ENCODE measurements around the gene SHC2. TPM values are rescaled to one million over a fixed set of nuclear protein-coding genes. Genes with fewer than 3 reads are reported as not detected.
"Not testable (repeated sequence)": the region's sequence is repeated elsewhere in the genome, so short reads cannot be mapped to it uniquely, and the experiment has no call there.

SHC2 gene
- total RNA-seq, 2 donors from 2014 or later, result 119 to 137 TPM

DNA sequence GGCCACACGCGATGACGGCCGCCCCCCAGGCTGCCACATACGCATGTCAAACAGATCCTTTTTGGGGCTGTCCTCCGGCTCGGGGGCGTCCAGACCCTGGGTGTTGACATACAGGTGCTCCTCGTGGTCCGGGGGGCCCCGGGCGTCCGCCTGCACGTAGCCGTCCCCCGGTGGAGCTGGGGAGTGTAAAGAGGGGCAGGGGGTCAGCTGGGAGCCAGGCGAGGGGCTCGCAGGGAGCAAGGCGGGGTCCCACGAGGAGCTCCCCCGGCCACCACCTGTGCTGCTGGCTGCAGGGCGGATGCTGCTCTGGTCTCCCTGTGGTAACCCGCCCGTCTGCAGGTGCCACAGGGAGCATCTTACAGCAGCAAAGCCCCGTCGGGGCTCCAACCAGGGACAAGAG, 35.8 kb downstream of the SHC2 start:
- Histone ChIP-seq H3K4me3 (no peak overlapping the region), H3K36me3 (replicated peaks in 1 of 2; ENCODE audit: insufficient read depth in 1 of 2, low read depth in 2 of 2) (peaks cover 4 to 5% of the 10 kb centered on the region in 2 donors), H3K4me1 (no peaks in the 10 kb centered on the region), H3K27ac (no peak overlapping the region), H3K27me3 (no peaks in the 10 kb centered on the region), H3K9me3 (no peaks in the 10 kb centered on the region)
- WGBS, 2 donors, result 89 to 90% methylated on average over 5 to 12 of the region's 26 CpGs
- no peak for DNase-seq
- TF ChIP-seq CTCF (IDR thresholded peaks at IDR 0.05) (no peak), POLR2A (IDR thresholded peaks at IDR 0.05) (no peak)
- intact Hi-C loops (cut with DNase I), result no loop called here
- no peak for ATAC-seq

DNA sequence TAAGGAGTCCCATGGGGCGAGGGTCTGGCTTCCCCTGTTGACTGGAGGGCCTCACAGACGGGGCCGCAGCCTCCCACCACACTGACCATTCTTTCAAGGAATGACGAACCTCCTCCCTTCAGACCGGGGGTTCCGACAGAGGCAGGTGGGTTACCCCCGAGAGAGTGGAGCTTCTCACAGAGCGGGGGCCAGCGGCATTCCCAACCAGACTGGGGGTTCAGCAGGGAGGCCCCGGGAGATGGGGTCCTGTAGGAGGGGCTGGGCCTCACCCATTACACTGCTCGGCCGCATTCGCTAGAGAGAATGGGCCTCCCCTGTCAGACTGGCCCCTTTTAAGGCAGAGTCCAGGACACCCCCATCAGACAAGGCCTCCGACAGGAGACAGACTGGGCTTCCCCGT, 36.3 kb downstream of the SHC2 start:
- H3K9me3 ChIP-seq, result no peaks in the 10 kb centered on the region
- TF ChIP-seq POLR2A (IDR thresholded peaks at IDR 0.05) (no peak), CTCF (IDR thresholded peaks at IDR 0.05) (no peak)
- intact Hi-C loops (cut with DNase I), result no loop called here
- H3K36me3 ChIP-seq (replicated peaks in 1 of 2; ENCODE audit: insufficient read depth in 1 of 2, low read depth in 2 of 2), result peaks cover 2 to 5% of the 10 kb centered on the region in 2 donors
- no peak for DNase-seq
- no peak overlapping the region for H3K27ac ChIP-seq
- H3K27me3 ChIP-seq, result no peaks in the 10 kb centered on the region
- no peaks in the 10 kb centered on the region for H3K4me1 ChIP-seq
- H3K4me3 ChIP-seq, result no peak overlapping the region
- ATAC-seq, result no peak
- WGBS, 2 donors, result 93% methylated on average over 11 to 12 of the region's 15 CpGs

DNA sequence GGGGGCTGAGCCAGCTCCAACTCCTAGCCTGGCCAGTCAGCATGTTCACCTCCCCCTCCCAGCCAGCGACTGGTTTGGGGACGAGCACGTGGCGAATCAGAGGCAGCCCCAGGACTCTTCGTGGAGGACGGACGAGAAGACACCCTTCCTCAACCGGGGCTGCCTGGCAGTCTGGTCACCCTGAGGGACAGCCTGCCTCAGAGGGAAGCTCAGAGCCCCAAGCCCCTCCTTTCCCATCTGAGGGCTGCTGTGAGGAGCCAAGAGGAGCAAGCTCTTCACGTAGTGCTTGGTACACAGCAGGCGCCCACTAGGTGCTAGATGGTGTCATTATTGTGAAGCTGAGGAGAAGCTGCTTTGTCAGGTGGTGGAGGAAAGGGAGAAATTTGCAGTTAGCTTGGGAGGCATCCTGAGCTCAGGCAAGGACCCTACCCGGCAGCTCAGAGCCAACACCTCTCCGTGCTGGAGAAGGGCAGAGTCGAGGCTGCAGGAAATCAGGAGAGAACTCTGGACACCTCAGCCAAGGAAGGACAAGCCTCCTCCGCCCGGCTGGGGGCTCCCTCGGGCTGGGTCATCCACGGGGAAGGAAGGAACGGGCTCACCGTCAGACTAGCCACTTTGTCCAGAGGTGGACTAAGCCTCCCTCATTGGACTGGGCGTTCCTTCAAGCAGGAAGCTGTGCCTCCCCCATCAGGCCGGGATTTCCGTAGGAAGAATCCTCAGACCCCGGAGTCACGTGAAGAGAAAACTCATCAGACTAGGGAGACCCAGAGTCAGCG, 37.0 kb downstream of the SHC2 start:
- TF ChIP-seq CTCF (IDR thresholded peaks at IDR 0.05) (no peak), POLR2A (IDR thresholded peaks at IDR 0.05) (no peak)
- H3K4me1 ChIP-seq, result no peaks in the 10 kb centered on the region
- ATAC-seq (no peak), DNase-seq (no peak)
- H3K27me3 ChIP-seq, result no peaks in the 10 kb centered on the region
- H3K27ac ChIP-seq, result no peak overlapping the region
- no peak overlapping the region for H3K4me3 ChIP-seq
- intact Hi-C loops (cut with DNase I), result no loop called here
- no peaks in the 10 kb centered on the region for H3K9me3 ChIP-seq
- WGBS, 2 donors, result 90 to 94% methylated on average over 7 to 24 of the region's 25 CpGs
- H3K36me3 ChIP-seq (replicated peaks in 1 of 2; ENCODE audit: insufficient read depth in 1 of 2, low read depth in 2 of 2), result peaks cover 2 to 5% of the 10 kb centered on the region in 2 donors

DNA sequence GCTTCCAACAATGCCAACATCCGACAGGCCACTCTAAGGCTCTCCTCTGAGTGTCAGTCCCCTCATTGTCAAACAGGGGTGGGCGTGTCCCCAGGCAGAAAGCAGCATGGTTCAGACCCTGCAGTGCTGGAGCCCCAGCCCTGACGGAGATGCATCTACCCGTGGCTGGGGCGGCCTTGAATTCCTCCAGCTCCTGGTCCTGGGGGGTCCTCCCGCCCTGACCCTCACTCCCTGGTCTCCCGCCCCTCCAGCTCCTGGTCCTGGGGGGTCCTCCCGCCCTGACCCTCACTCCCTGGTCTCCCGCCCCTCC, 38.0 kb downstream of the SHC2 start:
- WGBS, 2 donors, result 78 to 85% methylated on average over 2 to 5 of the region's 9 CpGs
- H3K27ac ChIP-seq; intact Hi-C loops (cut with DNase I); H3K4me1 ChIP-seq; H3K9me3 ChIP-seq; H3K4me3 ChIP-seq; H3K36me3 ChIP-seq (replicated peaks in 1 of 2; ENCODE audit: insufficient read depth in 1 of 2, low read depth in 2 of 2); ATAC-seq; H3K27me3 ChIP-seq; DNase-seq: not testable (repeated sequence)

- 75 to 95% methylated on average over 13 to 34 of the region's 40 CpGs for WGBS, 2 donors
- Histone ChIP-seq H3K27ac (no peak overlapping the region), H3K4me3 (no peak overlapping the region), H3K36me3 (replicated peaks in 1 of 2; ENCODE audit: insufficient read depth in 1 of 2, low read depth in 2 of 2) (peaks cover 0 to 5% of the 10 kb centered on the region in 2 donors), H3K27me3 (no peaks in the 10 kb centered on the region), H3K4me1 (no peaks in the 10 kb centered on the region), H3K9me3 (no peaks in the 10 kb centered on the region)
- DNase-seq (no peak), ATAC-seq (no peak)
- intact Hi-C loops (cut with DNase I), result no loop called here
- TF ChIP-seq CTCF (IDR thresholded peaks at IDR 0.05), result no peak
Measured at GRCh38 chr19:422213-422916, 38.5 kb downstream of the SHC2 start.

All from body of pancreas (tissue), 4 donors.